Right atrium auricular region (tissue), 2 donors: Measurements from ENCODE around the gene NOD2. TPM values are rescaled to one million over a fixed set of nuclear protein-coding genes. Genes with fewer than 3 reads are reported as not detected.

Source experiments
- DNase-seq: peaks from one replicate; pipeline ENCODE4 v3.0.0-alpha.2; 2019; ENCODE audit warnings: low spot score
- H3K27ac ChIP-seq, 2 donors: fragments of 200-600 bp; sonication (generic); 1 replicate in 1 of 2; 2 replicates in 1 of 2; pipeline ENCODE4 v1.5.1; 2016 to 2019
- H3K27me3 ChIP-seq, 2 donors: fragments of 200-600 bp; sonication (generic); one replicate each; pipeline versions ENCODE4 v1.5.1 to v1.6.0; 2017 to 2019
- H3K36me3 ChIP-seq: fragments of 200-600 bp; sonication (generic); one replicate; pipeline ENCODE4 v1.5.1; 2016
- H3K4me1 ChIP-seq, 2 donors: fragments of 200-600 bp; sonication (generic); one replicate each; pipeline versions ENCODE4 v1.5.1 to v1.6.0; 2017 to 2019
- H3K4me3 ChIP-seq, 2 donors: fragments of 200-600 bp; sonication (generic); 1 replicate in 1 of 2; 2 replicates in 1 of 2; pipeline ENCODE4 v1.5.1; 2017 to 2019; ENCODE audit warnings: mild to moderate bottlenecking in 1 of 2, moderate library complexity in 1 of 2
- H3K9me3 ChIP-seq, 2 donors: fragments of 200-600 bp; sonication (generic); one replicate each; pipeline ENCODE4 v1.5.1; 2019
- CTCF ChIP-seq, 2 donors: fragments of 200-600 bp; sonication (generic); IDR thresholded peaks; one replicate each; pipeline ENCODE4 v1.5.1; 2019; ENCODE audit warnings: antibody characterized with exemption in 2 of 2
- total RNA-seq, 2 donors: library from RNA; depleted of rRNA; stranded (reverse); fragments of >200 nt; gene quantifications; one replicate each; pipeline ENCODE4 v1.1.0, GENCODE V29; 2016

NOD2 gene
- total RNA-seq, 2 donors from 2014 or later: 0.44 to 1.6 TPM

GRCh38 chr16:50673496-50674275, 19.7 kb upstream of the NOD2 start:
- Histone ChIP-seq H3K4me1 (peaks cover 0 to 3% of the 10 kb centered on the region in 2 donors), H3K9me3 (peaks cover 4 to 24% of the 10 kb centered on the region in 2 donors), H3K27ac (no peak overlapping the region), H3K27me3 (peaks cover 0 to 7% of the 10 kb centered on the region in 2 donors), H3K4me3 (no peak overlapping the region), H3K36me3 (no peaks in the 10 kb centered on the region)
- DNase-seq: no peak
- TF ChIP-seq CTCF (IDR thresholded peaks at IDR 0.05): no peak

- TF ChIP-seq CTCF (IDR thresholded peaks at IDR 0.05): no peak
- H3K27ac ChIP-seq: no peak overlapping the region
Measured at GRCh38 chr16:50674831-50675230, 18.6 kb upstream of the NOD2 start.

GRCh38 chr16:50675686-50676610, 17.5 kb upstream of the NOD2 start:
- H3K4me1 ChIP-seq: no peaks in the 10 kb centered on the region
- H3K4me3 ChIP-seq: no peak overlapping the region
- no peak for TF ChIP-seq CTCF (IDR thresholded peaks at IDR 0.05)
- H3K9me3 ChIP-seq: peaks cover 4 to 24% of the 10 kb centered on the region in 2 donors
- H3K36me3 ChIP-seq: no peaks in the 10 kb centered on the region
- no peak for DNase-seq
- peaks cover 0 to 7% of the 10 kb centered on the region in 2 donors for H3K27me3 ChIP-seq
- H3K27ac ChIP-seq: no peak overlapping the region

More at GRCh38 chr16:50674831-50675230, 18.6 kb upstream of the NOD2 start:
- Histone ChIP-seq H3K4me1 (no peaks in the 10 kb centered on the region), H3K4me3 (no peak overlapping the region), H3K36me3 (no peaks in the 10 kb centered on the region), H3K27me3 (peaks cover 0 to 7% of the 10 kb centered on the region in 2 donors), H3K9me3 (peaks cover 4 to 24% of the 10 kb centered on the region in 2 donors)
- DNase-seq: no peak

GRCh38 chr16:50676684-50677225, 16.7 kb upstream of the NOD2 start:
- H3K36me3 ChIP-seq: no peaks in the 10 kb centered on the region
- no peak for TF ChIP-seq CTCF (IDR thresholded peaks at IDR 0.05)
- no peak overlapping the region for H3K4me3 ChIP-seq
- H3K9me3 ChIP-seq: peaks cover 4 to 21% of the 10 kb centered on the region in 2 donors
- no peaks in the 10 kb centered on the region for H3K4me1 ChIP-seq
- peaks cover 0 to 7% of the 10 kb centered on the region in 2 donors for H3K27me3 ChIP-seq
- no peak for DNase-seq
- H3K27ac ChIP-seq: no peak overlapping the region

GRCh38 chr16:50677351-50677750, 16.1 kb upstream of the NOD2 start:
- TF ChIP-seq CTCF (IDR thresholded peaks at IDR 0.05): peak in 1 of 2 donors; percentile 35
- H3K9me3 ChIP-seq: peaks cover 0 to 15% of the 10 kb centered on the region in 2 donors
- H3K27ac ChIP-seq: no peak overlapping the region
- no peaks in the 10 kb centered on the region for H3K4me1 ChIP-seq
- no peaks in the 10 kb centered on the region for H3K36me3 ChIP-seq
- peaks cover 0 to 7% of the 10 kb centered on the region in 2 donors for H3K27me3 ChIP-seq
- DNase-seq: no peak
- H3K4me3 ChIP-seq: no peak overlapping the region
